MM.1S (cell line): Measurements from ENCODE around the gene MAN2A2.

Source experiments
- DNase-seq: peaks from one replicate; pipeline ENCODE4 v3.0.0-alpha.2; 2015
- H2AFZ ChIP-seq: fragments of 300-600 bp; sonication (generic); 2 replicates; pipeline ENCODE4 v1.6.0; 2016; ENCODE audit warnings: antibody characterized with exemption, low read length
- H3F3A ChIP-seq: fragments of 300-600 bp; sonication (generic); 2 replicates; pipeline ENCODE4 v1.6.1; 2016; ENCODE audit warnings: mild to moderate bottlenecking, antibody characterized with exemption, low read length, moderate library complexity, mixed read lengths; ENCODE audit not compliant: insufficient read depth
- H3K27ac ChIP-seq: fragments of 300-600 bp; sonication (generic); 2 replicates; pipeline ENCODE4 v1.5.1; 2016; ENCODE audit warnings: mild to moderate bottlenecking, low read length
- H3K27me3 ChIP-seq: fragments of 300-600 bp; sonication (generic); replicated peaks from 2 replicates; pipeline ENCODE4 v1.6.0; 2016; ENCODE audit warnings: low read length; ENCODE audit not compliant: insufficient read depth
- H3K36me3 ChIP-seq: fragments of 300-600 bp; sonication (generic); replicated peaks from 2 replicates; pipeline ENCODE4 v1.6.1; 2016; ENCODE audit warnings: mild to moderate bottlenecking, low read length, mixed read lengths; ENCODE audit not compliant: insufficient read depth
- H3K4me1 ChIP-seq: fragments of 300-600 bp; sonication (generic); 2 replicates; pipeline ENCODE4 v1.6.1; 2016; ENCODE audit warnings: low read length, mixed read lengths
- H3K4me2 ChIP-seq: fragments of 300-600 bp; sonication (generic); 2 replicates; pipeline ENCODE4 v1.6.0; 2016; ENCODE audit warnings: low read depth, low read length
- H3K4me3 ChIP-seq: fragments of 300-600 bp; sonication (generic); 2 replicates; pipeline ENCODE4 v1.5.1; 2016; ENCODE audit warnings: low read length, mixed read lengths
- H3K79me2 ChIP-seq: fragments of 300-600 bp; sonication (generic); 2 replicates; pipeline ENCODE4 v1.6.1; 2016; ENCODE audit warnings: mixed run types, low read length, mixed read lengths
- H3K9ac ChIP-seq: fragments of 300-600 bp; sonication (generic); 2 replicates; pipeline ENCODE4 v1.6.1; 2016; ENCODE audit warnings: low read length, mixed read lengths
- H3K9me2 ChIP-seq: fragments of 300-600 bp; sonication (generic); replicated peaks from 2 replicates; pipeline ENCODE4 v1.6.1; 2016; ENCODE audit warnings: mild to moderate bottlenecking, low read length, mixed read lengths; ENCODE audit not compliant: insufficient read depth
- H3K9me3 ChIP-seq: fragments of 300-600 bp; sonication (generic); replicated peaks from 2 replicates; pipeline ENCODE4 v1.6.1; 2016; ENCODE audit warnings: mild to moderate bottlenecking, low read length, mixed read lengths; ENCODE audit not compliant: insufficient read depth
- H4K20me1 ChIP-seq: fragments of 300-600 bp; sonication (generic); 2 replicates; pipeline ENCODE4 v1.6.1; 2016; ENCODE audit warnings: mild to moderate bottlenecking, low read length, moderate library complexity, mixed read lengths; ENCODE audit not compliant: insufficient read depth
- EZH2 ChIP-seq: fragments of 300-600 bp; sonication (generic); optimal IDR thresholded peaks from 2 replicates; pipeline ENCODE3; 2017; ENCODE audit warnings: low read depth, mild to moderate bottlenecking, antibody characterized with exemption, low read length, mixed read lengths
- EZH2phosphoT487 ChIP-seq: fragments of 300-600 bp; sonication (generic); IDR thresholded peaks from 2 replicates; pipeline ENCODE4 v1.6.1; 2018; ENCODE audit warnings: antibody characterized with exemption, low read length
- TF ChIP-seq, protein P1 (sequence below): fragments of 300-600 bp; sonication (generic); IDR thresholded peaks from 2 replicates; pipeline ENCODE4 v1.5.1; 2016; ENCODE audit warnings: antibody characterized with exemption, low read length, mixed read lengths

MAN2A2 gene

DNA sequence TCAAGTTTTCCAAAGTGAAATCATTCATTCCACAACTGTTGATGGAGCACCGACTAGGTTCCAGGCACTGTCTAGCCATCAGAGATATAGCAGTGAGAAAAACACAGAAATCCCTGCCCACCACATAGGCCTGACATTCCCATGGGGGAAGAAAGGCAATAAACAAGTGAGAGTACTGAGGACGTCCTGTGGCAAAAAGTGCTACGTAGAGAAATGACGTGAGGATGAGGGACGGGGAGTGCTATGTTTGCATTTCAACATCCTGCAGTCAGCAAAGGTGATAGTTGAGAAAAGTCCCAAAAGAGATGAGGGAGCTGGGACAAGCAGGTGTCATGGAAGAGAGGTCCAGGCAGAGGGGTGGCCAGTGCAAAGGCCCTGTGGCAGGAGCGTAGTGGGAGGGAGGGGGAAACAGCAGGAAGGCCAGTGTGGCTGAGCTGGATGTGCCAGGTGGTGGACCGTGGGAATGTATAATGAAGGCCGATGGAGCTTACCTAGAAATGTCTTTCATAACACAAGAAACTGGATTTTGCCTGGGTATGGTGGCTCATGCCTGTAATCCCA is 45.1 kb upstream of the MAN2A2 start:
- Histone ChIP-seq H3F3A (0 out of 2 replicates have a peak, but pooled peaks cover 4% of the 10 kb centered on the region), H3K27me3 (no peaks in the 10 kb centered on the region), H3K9me2 (no peaks in the 10 kb centered on the region), H4K20me1 (no peaks in the 10 kb centered on the region), H2AFZ (no peak overlapping the region), H3K36me3 (no peaks in the 10 kb centered on the region), H3K4me2 (no peak overlapping the region), H3K9ac (no peak overlapping the region), H3K79me2 (no peaks in the 10 kb centered on the region), H3K9me3 (no peaks in the 10 kb centered on the region), H3K27ac (no peak overlapping the region), H3K4me1 (peaks cover 31% of the 10 kb centered on the region), H3K4me3 (no peak overlapping the region)
- no peak for DNase-seq
- TF ChIP-seq EZH2phosphoT487 (no peak), EZH2 (no peak)
- TF ChIP-seq, protein P1, sequence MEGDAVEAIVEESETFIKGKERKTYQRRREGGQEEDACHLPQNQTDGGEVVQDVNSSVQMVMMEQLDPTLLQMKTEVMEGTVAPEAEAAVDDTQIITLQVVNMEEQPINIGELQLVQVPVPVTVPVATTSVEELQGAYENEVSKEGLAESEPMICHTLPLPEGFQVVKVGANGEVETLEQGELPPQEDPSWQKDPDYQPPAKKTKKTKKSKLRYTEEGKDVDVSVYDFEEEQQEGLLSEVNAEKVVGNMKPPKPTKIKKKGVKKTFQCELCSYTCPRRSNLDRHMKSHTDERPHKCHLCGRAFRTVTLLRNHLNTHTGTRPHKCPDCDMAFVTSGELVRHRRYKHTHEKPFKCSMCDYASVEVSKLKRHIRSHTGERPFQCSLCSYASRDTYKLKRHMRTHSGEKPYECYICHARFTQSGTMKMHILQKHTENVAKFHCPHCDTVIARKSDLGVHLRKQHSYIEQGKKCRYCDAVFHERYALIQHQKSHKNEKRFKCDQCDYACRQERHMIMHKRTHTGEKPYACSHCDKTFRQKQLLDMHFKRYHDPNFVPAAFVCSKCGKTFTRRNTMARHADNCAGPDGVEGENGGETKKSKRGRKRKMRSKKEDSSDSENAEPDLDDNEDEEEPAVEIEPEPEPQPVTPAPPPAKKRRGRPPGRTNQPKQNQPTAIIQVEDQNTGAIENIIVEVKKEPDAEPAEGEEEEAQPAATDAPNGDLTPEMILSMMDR: no peak

DNA sequence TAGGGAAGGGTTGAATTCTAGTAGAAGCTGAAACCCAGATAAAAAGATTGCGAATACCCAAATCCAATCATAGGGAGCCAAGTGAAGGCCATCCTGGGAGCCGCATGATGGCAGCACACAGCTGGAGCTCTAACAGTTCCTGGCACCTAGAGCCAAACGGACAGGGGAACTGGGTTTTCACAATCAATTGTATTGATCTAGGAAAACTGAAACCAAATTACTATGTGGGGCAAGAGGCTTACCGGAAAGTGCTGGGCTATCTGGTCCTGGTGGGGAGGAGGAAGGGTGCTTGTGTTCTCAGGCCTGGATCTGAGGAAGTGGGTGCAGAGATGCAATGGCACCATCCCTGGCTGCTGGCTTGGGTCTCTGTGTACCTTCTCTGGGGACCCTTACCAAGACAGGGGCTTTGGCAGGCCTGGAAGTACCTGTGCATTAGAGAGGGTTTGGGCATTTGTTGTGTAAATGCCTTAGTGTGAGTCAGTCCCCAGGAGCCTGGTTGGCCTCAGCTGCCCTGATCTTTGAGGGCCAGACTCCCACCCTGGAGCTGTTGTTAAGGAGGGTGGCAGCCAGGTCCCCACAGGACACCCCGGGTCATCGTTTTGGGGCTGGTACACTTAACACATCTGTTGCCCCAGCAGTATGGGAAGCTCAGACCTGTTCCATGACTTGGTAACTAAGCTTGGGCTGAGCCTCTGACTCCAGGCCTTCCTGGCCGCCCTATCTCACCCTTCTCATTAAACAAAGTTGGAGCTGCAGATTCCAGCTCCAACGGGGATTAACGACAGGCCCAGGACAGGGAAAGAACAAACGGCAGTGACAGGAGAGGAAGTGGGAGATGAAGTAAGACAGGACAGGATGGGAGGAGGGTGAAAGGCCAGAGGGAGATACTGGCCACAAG is 43.6 kb upstream of the MAN2A2 start:
- no peak for DNase-seq
- no peak overlapping the region for H3K27ac ChIP-seq
- TF ChIP-seq EZH2 (no peak), EZH2phosphoT487 (no peak)
- TF ChIP-seq, protein P1: no peak
- no peak overlapping the region for H3K9ac ChIP-seq
- H3F3A ChIP-seq: no peaks in the 10 kb centered on the region
- no peaks in the 10 kb centered on the region for H3K36me3 ChIP-seq
- no peaks in the 10 kb centered on the region for H4K20me1 ChIP-seq
- no peaks in the 10 kb centered on the region for H3K9me2 ChIP-seq
- H3K4me2 ChIP-seq: no peak overlapping the region
- no peaks in the 10 kb centered on the region for H3K79me2 ChIP-seq
- H3K27me3 ChIP-seq: no peaks in the 10 kb centered on the region
- no peak overlapping the region for H3K4me3 ChIP-seq
- peaks cover 23% of the 10 kb centered on the region for H3K4me1 ChIP-seq
- H3K9me3 ChIP-seq: no peaks in the 10 kb centered on the region
- no peak overlapping the region for H2AFZ ChIP-seq

DNA sequence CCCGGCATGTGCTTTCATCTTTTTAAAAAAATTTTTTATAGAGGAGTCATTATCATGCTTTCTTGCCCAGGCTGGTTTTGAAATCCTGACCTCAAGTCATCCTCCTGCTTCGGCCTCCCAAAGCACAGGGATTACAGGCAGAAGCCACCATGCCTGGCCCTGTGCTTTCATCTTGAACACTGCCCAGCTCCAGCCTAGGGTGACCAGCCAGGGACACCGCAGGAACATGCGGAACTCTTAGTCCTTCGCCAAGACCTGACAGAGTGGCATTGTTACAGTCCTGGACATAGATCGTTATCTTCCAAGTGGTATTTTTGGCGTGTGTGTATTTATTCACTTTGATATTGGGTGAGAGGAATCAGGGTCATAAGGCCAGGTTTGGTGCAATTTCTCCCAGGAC is 42.7 kb upstream of the MAN2A2 start:
- no peaks in the 10 kb centered on the region for H3K27me3 ChIP-seq
- no peak overlapping the region for H2AFZ ChIP-seq
- H3F3A ChIP-seq: no peaks in the 10 kb centered on the region
- no peaks in the 10 kb centered on the region for H3K9me3 ChIP-seq
- no peaks in the 10 kb centered on the region for H3K36me3 ChIP-seq
- TF ChIP-seq, protein P1: no peak
- TF ChIP-seq EZH2 (no peak), EZH2phosphoT487 (no peak)
- H3K4me1 ChIP-seq: peaks cover 14% of the 10 kb centered on the region
- no peak overlapping the region for H3K9ac ChIP-seq
- no peak overlapping the region for H3K4me3 ChIP-seq
- DNase-seq: no peak
- no peak overlapping the region for H3K27ac ChIP-seq
- no peaks in the 10 kb centered on the region for H4K20me1 ChIP-seq
- no peaks in the 10 kb centered on the region for H3K79me2 ChIP-seq
- H3K4me2 ChIP-seq: no peak overlapping the region
- H3K9me2 ChIP-seq: no peaks in the 10 kb centered on the region
